HCT116 (cell line): ENCODE data around the gene TRIM38. TPM values are rescaled to one million over a fixed set of nuclear protein-coding genes. Genes with fewer than 3 reads are reported as not detected.

ENCODE experiments used
- ATAC-seq: fragments of 200-7000 bp; cut with Tn5 transposase; 2 replicates; pipeline ENCODE4 v1.9.1; 2020; ENCODE audit warnings: mild to moderate bottlenecking, moderate library complexity
- BruUV-seq: library from RNA; stranded (reverse); fragments of 400-500 nt; replicated peaks from 2 replicates; lab custom pipeline; 2021; lab: Mats Ljungman, UMichigan
- CTCF ChIA-PET: fragments of 300-600 bp; sonication (Branson Sonifier 250); formaldehyde crosslinking; loops from one replicate; lab custom pipeline; 2021; ENCODE audit warnings: antibody characterized with exemption; lab: Charles Lee
- POLR2A ChIA-PET: fragments of 300-600, 350-600 bp; sonication (Branson Sonifier 250); formaldehyde crosslinking; loops from one replicate; lab custom pipeline; 2021; ENCODE audit warnings: antibody characterized with exemption; lab: Charles Lee
- RAD21 ChIA-PET, 2 experiments: fragments of 300-600 bp; sonication (Branson Sonifier 250); formaldehyde crosslinking; loops; one replicate each; lab custom pipeline; 2023; ENCODE audit warnings: low total read pairs in 2 of 2; ENCODE audit not compliant: uncharacterized antibody in 2 of 2, unreplicated experiment in 2 of 2, low non-redundant PET in 1 of 2; lab: Charles Lee
- DNase-seq: peaks from one replicate; pipeline ENCODE4 v3.0.0-alpha.2; 2010; ENCODE audit warnings: low read depth, low spot score
- H2AFZ ChIP-seq: fragments of 200-600 bp; shearing (Covaris generic), sonication (generic); 2 replicates; pipeline ENCODE4 v1.6.1; 2017; ENCODE audit warnings: low read depth, mixed run types, mixed read lengths, antibody characterized with exemption, low read length; ENCODE audit not compliant: poor library complexity, severe bottlenecking
- H3K27ac ChIP-seq: 2 replicates; pipeline ENCODE4 v1.5.1; 2012; ENCODE audit warnings: low read depth, low read length
- H3K27me3 ChIP-seq: fragments of 200-600 bp; sonication (generic); 2 replicates; pipeline ENCODE4 v1.6.1; 2016; ENCODE audit warnings: mixed run types, low read length, mixed read lengths; ENCODE audit not compliant: insufficient read depth
- H3K36me3 ChIP-seq, 2 experiments: fragments of 200-500 bp in 1 of 2; fragments of 200-600 bp in 1 of 2; sonication (Bioruptor generic) in 1 of 2; sonication (generic) in 1 of 2; 2 replicates each; pipeline versions ENCODE4 v1.5.1 to v1.6.1; 2014 to 2016; ENCODE audit warnings: low read length in 2 of 2, inconsistent platforms in 1 of 2, mixed read lengths in 1 of 2, mixed run types in 1 of 2; ENCODE audit not compliant: insufficient read depth in 2 of 2, control insufficient read depth in 1 of 2
- H3K4me1 ChIP-seq, 2 experiments: fragments of 200-600 bp in 1 of 2; sonication (generic) in 1 of 2; 2 replicates each; pipeline versions ENCODE4 v1.5.1 to v1.6.1; 2012 to 2017; ENCODE audit warnings: low read length in 2 of 2, inconsistent platforms in 1 of 2, mild to moderate bottlenecking in 1 of 2, mixed read lengths in 1 of 2, mixed run types in 1 of 2, moderate library complexity in 1 of 2; ENCODE audit not compliant: insufficient read depth in 2 of 2, control insufficient read depth in 1 of 2
- H3K4me2 ChIP-seq: fragments of 200-600 bp; sonication (generic); 2 replicates; pipeline ENCODE4 v1.6.1; 2017; ENCODE audit warnings: mixed run types, low read length, mixed read lengths
- H3K4me3 ChIP-seq, 2 experiments: fragments of 200-600 bp in 1 of 2; sonication (generic) in 1 of 2; replicated peaks in 1 of 2; 2 replicates each; pipeline ENCODE4 v1.5.1; 2011 to 2016; ENCODE audit warnings: low read length in 2 of 2, control low read depth in 1 of 2, low read depth in 1 of 2, mild to moderate bottlenecking in 1 of 2, mixed read lengths in 1 of 2, mixed run types in 1 of 2
- H3K79me2 ChIP-seq: fragments of 200-600 bp; sonication (generic); 2 replicates; pipeline ENCODE4 v1.6.1; 2017; ENCODE audit warnings: mild to moderate bottlenecking, mixed run types, low read length, moderate library complexity, mixed read lengths; ENCODE audit not compliant: insufficient read depth
- H3K9ac ChIP-seq: fragments of 200-600 bp; sonication (generic); 2 replicates; pipeline ENCODE4 v1.6.1; 2016; ENCODE audit warnings: low read length, mixed read lengths
- H3K9me2 ChIP-seq: fragments of 200-600 bp; sonication (generic), shearing (Covaris generic); 2 replicates; pipeline ENCODE4 v1.6.1; 2017; ENCODE audit warnings: mixed run types, mild to moderate bottlenecking, moderate library complexity; ENCODE audit not compliant: insufficient read depth
- H3K9me3 ChIP-seq, 2 experiments: fragments of 200-500 bp in 1 of 2; fragments of 200-600 bp in 1 of 2; sonication (Bioruptor generic) in 1 of 2; sonication (generic) in 1 of 2; 2 replicates each; pipeline ENCODE4 v1.6.1; 2014 to 2017; ENCODE audit warnings: low read length in 2 of 2, mixed read lengths in 2 of 2, inconsistent platforms in 1 of 2, low read depth in 1 of 2, mild to moderate bottlenecking in 1 of 2, mixed run types in 1 of 2, moderate library complexity in 1 of 2; ENCODE audit not compliant: control insufficient read depth in 1 of 2, insufficient read depth in 1 of 2
- H4K20me1 ChIP-seq: fragments of 200-600 bp; sonication (generic), shearing (Covaris generic); 2 replicates; pipeline ENCODE4 v1.6.1; 2017; ENCODE audit warnings: mixed run types, mild to moderate bottlenecking, moderate library complexity; ENCODE audit not compliant: insufficient read depth
- CBX3 ChIP-seq: IDR thresholded peaks from 2 replicates; pipeline ENCODE4 v1.6.1; 2012; ENCODE audit warnings: low read depth
- FOSL1 ChIP-seq: IDR thresholded peaks from 2 replicates; pipeline ENCODE4 v1.6.1; 2012; ENCODE audit warnings: low read depth
- POLR2AphosphoS5 ChIP-seq: IDR thresholded peaks from 2 replicates; pipeline ENCODE4 v1.6.1; 2011; ENCODE audit warnings: mild to moderate bottlenecking, low read depth, low read length, moderate library complexity
- TCF7L2 ChIP-seq: IDR thresholded peaks from 2 replicates; pipeline ENCODE4 v1.7.0; 2011; ENCODE audit warnings: borderline replicate concordance, inconsistent platforms; ENCODE audit not compliant: insufficient read depth, insufficient read length; ENCODE audit errors: extremely low read depth
- YY1 ChIP-seq: IDR thresholded peaks from 2 replicates; pipeline ENCODE4 v1.6.1; 2011; ENCODE audit warnings: low read length, low read depth, moderate library complexity, mild to moderate bottlenecking; ENCODE audit not compliant: insufficient replicate concordance; ENCODE audit errors: extremely low read depth
- intact Hi-C: fragments of 100-400 bp; cut with micrococcal nuclease; formaldehyde crosslinking; loops from 2 replicates; pipeline ENCODE4 v1.10.0; 2022
- total RNA-seq: library from RNA; stranded (reverse); gene quantifications from one replicate; pipeline ENCODE4 v1.2.1, GENCODE V29; 2021; ENCODE audit not compliant: unreplicated experiment
- TF ChIP-seq, protein P1 (sequence below): IDR thresholded peaks from 2 replicates; pipeline ENCODE4 v1.6.1; 2011; ENCODE audit warnings: mild to moderate bottlenecking, low read length, moderate library complexity; ENCODE audit not compliant: insufficient replicate concordance; ENCODE audit errors: extremely low read depth
- TF ChIP-seq, protein P2 (sequence below): IDR thresholded peaks from 2 replicates; pipeline ENCODE4 v1.6.1; 2012; ENCODE audit warnings: low read depth

The TRIM38 gene
- total RNA-seq, 1 experiment from 2014 or later: 9.6 TPM

DNA sequence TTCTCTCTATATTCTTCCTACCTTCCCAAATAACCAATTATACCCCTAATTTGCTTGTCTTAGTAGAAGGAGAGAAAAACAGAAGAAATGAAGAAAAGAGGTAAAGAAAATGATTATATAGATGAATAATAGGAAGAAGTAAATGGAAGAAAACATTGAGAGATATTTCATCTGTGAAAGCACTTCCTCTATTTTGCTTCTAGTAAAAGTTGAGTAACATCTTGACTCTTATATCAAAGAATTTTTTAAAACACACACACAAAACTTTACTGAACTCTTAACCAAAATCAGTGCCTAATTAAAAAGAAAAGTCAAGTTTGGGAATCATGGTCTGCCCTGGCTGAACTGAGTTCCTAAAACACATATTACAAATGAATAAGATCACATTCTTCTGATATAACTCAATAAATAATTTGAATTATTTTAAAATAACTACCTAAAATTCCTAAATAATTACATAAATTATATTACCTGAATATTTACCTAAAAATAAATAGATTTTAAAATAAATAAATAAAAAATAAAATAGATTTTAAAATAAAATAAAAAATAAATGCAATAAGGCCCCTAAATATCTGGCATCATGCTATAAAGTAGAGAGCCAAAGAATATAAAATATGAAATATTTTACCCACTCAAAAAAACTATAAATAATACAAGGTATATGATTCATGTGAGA, 40.9 kb upstream of the TRIM38 start:
- Histone ChIP-seq H3K27me3 (no peaks in the 10 kb centered on the region), H3K9ac (no peak overlapping the region), H2AFZ (no peak overlapping the region), H3K79me2 (no peaks in the 10 kb centered on the region), H3K4me3 (no peak overlapping the region), H3K9me3 (no peaks in the 10 kb centered on the region), H3K27ac (no peak overlapping the region), H3K4me1 (no peaks in the 10 kb centered on the region)
- intact Hi-C loops: no loop called here
- ATAC-seq: no peak
- BruUV-seq: no TSS peak
- POLR2A ChIA-PET: no interaction called here
- RAD21 ChIA-PET: no interaction called here
- no peak for TF ChIP-seq CBX3
- TF ChIP-seq, protein P1, sequence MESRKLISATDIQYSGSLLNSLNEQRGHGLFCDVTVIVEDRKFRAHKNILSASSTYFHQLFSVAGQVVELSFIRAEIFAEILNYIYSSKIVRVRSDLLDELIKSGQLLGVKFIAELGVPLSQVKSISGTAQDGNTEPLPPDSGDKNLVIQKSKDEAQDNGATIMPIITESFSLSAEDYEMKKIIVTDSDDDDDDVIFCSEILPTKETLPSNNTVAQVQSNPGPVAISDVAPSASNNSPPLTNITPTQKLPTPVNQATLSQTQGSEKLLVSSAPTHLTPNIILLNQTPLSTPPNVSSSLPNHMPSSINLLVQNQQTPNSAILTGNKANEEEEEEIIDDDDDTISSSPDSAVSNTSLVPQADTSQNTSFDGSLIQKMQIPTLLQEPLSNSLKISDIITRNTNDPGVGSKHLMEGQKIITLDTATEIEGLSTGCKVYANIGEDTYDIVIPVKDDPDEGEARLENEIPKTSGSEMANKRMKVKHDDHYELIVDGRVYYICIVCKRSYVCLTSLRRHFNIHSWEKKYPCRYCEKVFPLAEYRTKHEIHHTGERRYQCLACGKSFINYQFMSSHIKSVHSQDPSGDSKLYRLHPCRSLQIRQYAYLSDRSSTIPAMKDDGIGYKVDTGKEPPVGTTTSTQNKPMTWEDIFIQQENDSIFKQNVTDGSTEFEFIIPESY: no peak
- TF ChIP-seq FOSL1: no peak
- no peak for TF ChIP-seq YY1
- no peak for TF ChIP-seq POLR2AphosphoS5
- TF ChIP-seq TCF7L2: no peak
- TF ChIP-seq, protein P2, sequence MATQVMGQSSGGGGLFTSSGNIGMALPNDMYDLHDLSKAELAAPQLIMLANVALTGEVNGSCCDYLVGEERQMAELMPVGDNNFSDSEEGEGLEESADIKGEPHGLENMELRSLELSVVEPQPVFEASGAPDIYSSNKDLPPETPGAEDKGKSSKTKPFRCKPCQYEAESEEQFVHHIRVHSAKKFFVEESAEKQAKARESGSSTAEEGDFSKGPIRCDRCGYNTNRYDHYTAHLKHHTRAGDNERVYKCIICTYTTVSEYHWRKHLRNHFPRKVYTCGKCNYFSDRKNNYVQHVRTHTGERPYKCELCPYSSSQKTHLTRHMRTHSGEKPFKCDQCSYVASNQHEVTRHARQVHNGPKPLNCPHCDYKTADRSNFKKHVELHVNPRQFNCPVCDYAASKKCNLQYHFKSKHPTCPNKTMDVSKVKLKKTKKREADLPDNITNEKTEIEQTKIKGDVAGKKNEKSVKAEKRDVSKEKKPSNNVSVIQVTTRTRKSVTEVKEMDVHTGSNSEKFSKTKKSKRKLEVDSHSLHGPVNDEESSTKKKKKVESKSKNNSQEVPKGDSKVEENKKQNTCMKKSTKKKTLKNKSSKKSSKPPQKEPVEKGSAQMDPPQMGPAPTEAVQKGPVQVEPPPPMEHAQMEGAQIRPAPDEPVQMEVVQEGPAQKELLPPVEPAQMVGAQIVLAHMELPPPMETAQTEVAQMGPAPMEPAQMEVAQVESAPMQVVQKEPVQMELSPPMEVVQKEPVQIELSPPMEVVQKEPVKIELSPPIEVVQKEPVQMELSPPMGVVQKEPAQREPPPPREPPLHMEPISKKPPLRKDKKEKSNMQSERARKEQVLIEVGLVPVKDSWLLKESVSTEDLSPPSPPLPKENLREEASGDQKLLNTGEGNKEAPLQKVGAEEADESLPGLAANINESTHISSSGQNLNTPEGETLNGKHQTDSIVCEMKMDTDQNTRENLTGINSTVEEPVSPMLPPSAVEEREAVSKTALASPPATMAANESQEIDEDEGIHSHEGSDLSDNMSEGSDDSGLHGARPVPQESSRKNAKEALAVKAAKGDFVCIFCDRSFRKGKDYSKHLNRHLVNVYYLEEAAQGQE: no peak
- TF ChIP-seq, all 23 proteins: peak for 0
- Histone ChIP-seq H3K36me3 (no peaks in the 10 kb centered on the region), H4K20me1 (no peaks in the 10 kb centered on the region), H3K4me2 (no peak overlapping the region), H3K9me2 (no peaks in the 10 kb centered on the region)
- CTCF ChIA-PET: no interaction called here
- no peak for DNase-seq
